Mesenchymal stem cell (in vitro differentiated cells and primary cell): ENCODE data around the gene PPP2R2D.
A peak's percentile ranks its signal among the peaks of the same experiment; 100 is the strongest.
"Not testable (repeated sequence)": the region's sequence is repeated elsewhere in the genome, so short reads cannot be mapped to it uniquely, and the experiment has no call there.

Source experiments
- DNase-seq: peaks from one replicate; pipeline ENCODE4 v3.0.0-alpha.2; 2013
- H2AFZ ChIP-seq: one replicate; pipeline ENCODE4 v1.6.1; 2013; ENCODE audit warnings: low read depth, mild to moderate bottlenecking, control low read depth, inconsistent platforms, low read length, moderate library complexity
- H2AK5ac ChIP-seq: 2 replicates; pipeline ENCODE4 v1.6.1; 2013; ENCODE audit warnings: low read length, moderate library complexity, mild to moderate bottlenecking, inconsistent platforms; ENCODE audit not compliant: severe bottlenecking
- H2BK120ac ChIP-seq: one replicate; pipeline ENCODE4 v1.6.1; 2013; ENCODE audit warnings: low read depth, mild to moderate bottlenecking, inconsistent platforms, low read length, moderate library complexity
- H2BK12ac ChIP-seq, 2 experiments: one replicate each; pipeline ENCODE4 v1.6.1; 2013; ENCODE audit warnings: inconsistent platforms in 2 of 2, low read length in 2 of 2, mild to moderate bottlenecking in 2 of 2, moderate library complexity in 2 of 2, control low read depth in 1 of 2
- H2BK15ac ChIP-seq: one replicate; pipeline ENCODE4 v1.6.1; 2013; ENCODE audit warnings: mild to moderate bottlenecking, low read depth, inconsistent platforms; ENCODE audit not compliant: poor library complexity, severe bottlenecking
- H2BK5ac ChIP-seq: 2 replicates; pipeline ENCODE4 v1.6.1; 2013; ENCODE audit warnings: low read depth, mild to moderate bottlenecking, low read length, control low read depth, inconsistent platforms; ENCODE audit not compliant: poor library complexity, severe bottlenecking
- H3K14ac ChIP-seq, 2 experiments: one replicate each; pipeline ENCODE4 v1.6.1; 2013; ENCODE audit warnings: inconsistent platforms in 2 of 2, low read length in 2 of 2, control low read depth in 1 of 2, mild to moderate bottlenecking in 1 of 2, moderate library complexity in 1 of 2
- H3K18ac ChIP-seq, 2 experiments: one replicate each; pipeline ENCODE4 v1.6.1; 2013; ENCODE audit warnings: inconsistent platforms in 2 of 2, low read length in 2 of 2, control low read depth in 1 of 2, low read depth in 1 of 2, mild to moderate bottlenecking in 1 of 2
- H3K23ac ChIP-seq, 2 experiments: one replicate each; pipeline ENCODE4 v1.6.1; 2013; ENCODE audit warnings: inconsistent platforms in 2 of 2, low read length in 2 of 2, mild to moderate bottlenecking in 2 of 2, moderate library complexity in 2 of 2, control low read depth in 1 of 2
- H3K27ac ChIP-seq: 2 replicates; pipeline ENCODE4 v1.5.1; 2013; ENCODE audit warnings: mild to moderate bottlenecking, moderate library complexity, low read length, control low read depth, inconsistent platforms; ENCODE audit not compliant: poor library complexity, severe bottlenecking
- H3K27me3 ChIP-seq, 2 experiments: 2 replicates each; pipeline versions ENCODE4 v1.6.1 to v1.7.0; 2013; ENCODE audit warnings: low read length in 2 of 2, mild to moderate bottlenecking in 2 of 2, moderate library complexity in 2 of 2, control low read depth in 1 of 2, inconsistent platforms in 1 of 2; ENCODE audit not compliant: control insufficient read depth in 1 of 2, insufficient read depth in 1 of 2
- H3K36me3 ChIP-seq, 2 experiments: 2 replicates each; pipeline versions ENCODE4 v1.6.1 to v1.7.0; 2013; ENCODE audit warnings: low read length in 2 of 2, control low read depth in 1 of 2, inconsistent platforms in 1 of 2, low read depth in 1 of 2, mild to moderate bottlenecking in 1 of 2; ENCODE audit not compliant: insufficient read depth in 2 of 2, control insufficient read depth in 1 of 2
- H3K4ac ChIP-seq, 2 experiments: one replicate each; pipeline ENCODE4 v1.6.1; 2013; ENCODE audit warnings: inconsistent platforms in 2 of 2, low read length in 2 of 2, mild to moderate bottlenecking in 2 of 2, moderate library complexity in 2 of 2, control low read depth in 1 of 2, low read depth in 1 of 2
- H3K4me1 ChIP-seq: 2 replicates; pipeline ENCODE4 v1.6.1; 2013; ENCODE audit warnings: low read depth, low read length, control low read depth; ENCODE audit not compliant: control insufficient read depth, insufficient read depth
- H3K4me2 ChIP-seq: 2 replicates; pipeline ENCODE4 v1.6.1; 2013; ENCODE audit warnings: low read length, mild to moderate bottlenecking, inconsistent platforms; ENCODE audit not compliant: poor library complexity, severe bottlenecking
- H3K4me3 ChIP-seq, 2 experiments: 2 replicates each; pipeline versions ENCODE4 v1.5.1 to v1.7.0; 2013; ENCODE audit warnings: low read length in 2 of 2, mild to moderate bottlenecking in 2 of 2, control low read depth in 1 of 2, low read depth in 1 of 2; ENCODE audit not compliant: insufficient read depth in 1 of 2
- H3K79me1 ChIP-seq: replicated peaks from 2 replicates; pipeline ENCODE4 v1.6.1; 2013; ENCODE audit warnings: mild to moderate bottlenecking, control low read depth, low read length, inconsistent platforms; ENCODE audit not compliant: poor library complexity, severe bottlenecking
- H3K9ac ChIP-seq: 2 replicates; pipeline ENCODE4 v1.7.0; 2013; ENCODE audit warnings: mild to moderate bottlenecking, low read length, moderate library complexity
- H3K9me3 ChIP-seq: 2 replicates; pipeline ENCODE4 v1.7.0; 2013; ENCODE audit warnings: mild to moderate bottlenecking, low read length; ENCODE audit not compliant: control insufficient read depth
- H4K8ac ChIP-seq: one replicate; pipeline ENCODE4 v1.6.1; 2013; ENCODE audit warnings: inconsistent platforms, mild to moderate bottlenecking, low read length, moderate library complexity
- H4K91ac ChIP-seq: one replicate; pipeline ENCODE4 v1.6.1; 2013; ENCODE audit warnings: mild to moderate bottlenecking, low read length, inconsistent platforms
- WGBS: methylation state at CpG from one replicate; pipeline ENCODE4 v1.1.7; 2013; ENCODE audit warnings: mixed read lengths; 5-methylcytosine and 5-hydroxymethylcytosine counted together

The PPP2R2D gene

GRCh38 chr10:131982796-131983195 lies 82.0 kb downstream of the PPP2R2D start:
- Histone ChIP-seq H3K27me3 (no peaks in the 10 kb centered on the region), H3K9ac (peak overlapping the region; percentile 92), H3K18ac (peak overlapping the region; percentile 17 to 96), H2BK5ac (no peak overlapping the region), H3K23ac (no peak overlapping the region), H4K8ac (no peak overlapping the region), H3K79me1 (peaks cover 10% of the 10 kb centered on the region), H2AFZ (no peak overlapping the region), H4K91ac (peak overlapping the region; percentile 92), H3K4me1 (peaks cover 26% of the 10 kb centered on the region), H3K36me3 (no peaks in the 10 kb centered on the region), H2BK12ac (no peak overlapping the region), H2BK120ac (peak overlapping the region; percentile 90), H3K4me2 (peak overlapping the region; percentile 93), H3K14ac (no peak overlapping the region), H3K27ac (no peak overlapping the region), H3K9me3 (no peaks in the 10 kb centered on the region), H3K4me3 (peak overlapping the region in 1 of 2 experiments; percentile 78), H2BK15ac (no peak overlapping the region), H3K4ac (peak overlapping the region in 1 of 2 experiments; percentile 89), H2AK5ac (no peak overlapping the region)
- DNase-seq = no peak
- WGBS = 86% methylated on average over 21 of the region's 21 CpGs

GRCh38 chr10:131983780-131984179 lies 83.0 kb downstream of the PPP2R2D start:
- H3K4ac ChIP-seq = no peak overlapping the region
- H2AFZ ChIP-seq = no peak overlapping the region
- H3K4me1 ChIP-seq = peaks cover 23% of the 10 kb centered on the region
- H4K8ac ChIP-seq = no peak overlapping the region
- 10% methylated on average over 5 of the region's 6 CpGs for WGBS
- H3K27me3 ChIP-seq = no peaks in the 10 kb centered on the region
- no peak overlapping the region for H4K91ac ChIP-seq
- H3K4me3 ChIP-seq = no peak overlapping the region
- H2BK120ac ChIP-seq = no peak overlapping the region
- no peak overlapping the region for H3K18ac ChIP-seq
- H3K79me1 ChIP-seq = peaks cover 7% of the 10 kb centered on the region
- H3K14ac ChIP-seq = no peak overlapping the region
- H2AK5ac ChIP-seq = no peak overlapping the region
- H3K4me2 ChIP-seq = no peak overlapping the region
- H3K9me3 ChIP-seq = no peaks in the 10 kb centered on the region
- no peaks in the 10 kb centered on the region for H3K36me3 ChIP-seq
- no peak overlapping the region for H2BK15ac ChIP-seq
- H3K9ac ChIP-seq = no peak overlapping the region
- H2BK12ac ChIP-seq = no peak overlapping the region
- peak; percentile 98 for DNase-seq
- H3K23ac ChIP-seq = no peak overlapping the region
- no peak overlapping the region for H2BK5ac ChIP-seq
- H3K27ac ChIP-seq = no peak overlapping the region

GRCh38 chr10:131986851-131987250 lies 86.0 kb downstream of the PPP2R2D start:
- not testable (repeated sequence) for DNase-seq, H2BK5ac ChIP-seq, H2AFZ ChIP-seq, H3K9me3 ChIP-seq, H2BK120ac ChIP-seq, H2BK12ac ChIP-seq, H3K4ac ChIP-seq, H3K27ac ChIP-seq, H4K91ac ChIP-seq, H3K36me3 ChIP-seq, H2BK15ac ChIP-seq, H3K4me3 ChIP-seq, H4K8ac ChIP-seq, H3K27me3 ChIP-seq, H3K23ac ChIP-seq, H3K9ac ChIP-seq, H3K79me1 ChIP-seq, H2AK5ac ChIP-seq, H3K18ac ChIP-seq, H3K4me2 ChIP-seq, H3K14ac ChIP-seq
- WGBS = 93% methylated on average over 5 of the region's 7 CpGs
- H3K4me1 ChIP-seq = peaks cover 11% of the 10 kb centered on the region

- not testable (repeated sequence) for H2BK12ac ChIP-seq
- WGBS = 93% methylated on average over 3 of the region's 5 CpGs
Measured at GRCh38 chr10:131987301-131987700, 86.5 kb downstream of the PPP2R2D start.

More at GRCh38 chr10:131987301-131987700, 86.5 kb downstream of the PPP2R2D start:
- H3K27ac ChIP-seq, H2AFZ ChIP-seq, H3K36me3 ChIP-seq, H2AK5ac ChIP-seq, H3K9me3 ChIP-seq, H3K4ac ChIP-seq, H3K79me1 ChIP-seq, H3K4me2 ChIP-seq, H4K91ac ChIP-seq, DNase-seq, H3K27me3 ChIP-seq, H3K4me3 ChIP-seq, H3K4me1 ChIP-seq, H2BK5ac ChIP-seq, H3K23ac ChIP-seq, H3K18ac ChIP-seq, H4K8ac ChIP-seq, H3K14ac ChIP-seq, H2BK120ac ChIP-seq, H3K9ac ChIP-seq, H2BK15ac ChIP-seq: not testable (repeated sequence)
